Measurements from ENCODE around the gene C2orf80. TPM values are rescaled to one million over a fixed set of nuclear protein-coding genes. Genes with fewer than 3 reads are reported as not detected.

C2orf80 gene
- total RNA-seq, 1 donor from 2014 or later, result not detected

DNA sequence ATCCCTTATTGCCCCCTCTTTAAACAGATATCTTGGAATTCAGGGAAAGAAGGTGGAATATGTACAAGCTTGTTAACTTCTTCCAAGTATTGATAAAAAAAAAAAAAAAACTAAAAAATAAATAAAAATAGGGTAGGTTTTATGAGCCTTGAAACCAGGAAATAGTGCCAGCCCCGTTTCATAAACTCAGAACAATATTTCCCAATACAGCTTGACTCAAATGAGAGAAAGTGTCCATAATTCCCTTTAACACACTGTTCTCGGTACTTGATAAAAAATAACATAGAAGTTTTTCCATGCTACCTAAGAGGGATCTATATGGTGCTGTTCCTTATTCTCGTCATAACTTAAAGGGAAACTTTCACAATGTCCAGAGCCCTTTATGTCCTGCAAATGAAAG lies 17.9 kb upstream of the C2orf80 start:
- no peak overlapping the region for H3K4me3 Mint-ChIP-seq (ENCODE audit: unreplicated experiment)
- no peaks in the 10 kb centered on the region for H3K4me1 Mint-ChIP-seq (ENCODE audit: unreplicated experiment)
- H3K27ac Mint-ChIP-seq (ENCODE audit: unreplicated experiment), result no peak overlapping the region
- TF ChIP-seq, protein P1, sequence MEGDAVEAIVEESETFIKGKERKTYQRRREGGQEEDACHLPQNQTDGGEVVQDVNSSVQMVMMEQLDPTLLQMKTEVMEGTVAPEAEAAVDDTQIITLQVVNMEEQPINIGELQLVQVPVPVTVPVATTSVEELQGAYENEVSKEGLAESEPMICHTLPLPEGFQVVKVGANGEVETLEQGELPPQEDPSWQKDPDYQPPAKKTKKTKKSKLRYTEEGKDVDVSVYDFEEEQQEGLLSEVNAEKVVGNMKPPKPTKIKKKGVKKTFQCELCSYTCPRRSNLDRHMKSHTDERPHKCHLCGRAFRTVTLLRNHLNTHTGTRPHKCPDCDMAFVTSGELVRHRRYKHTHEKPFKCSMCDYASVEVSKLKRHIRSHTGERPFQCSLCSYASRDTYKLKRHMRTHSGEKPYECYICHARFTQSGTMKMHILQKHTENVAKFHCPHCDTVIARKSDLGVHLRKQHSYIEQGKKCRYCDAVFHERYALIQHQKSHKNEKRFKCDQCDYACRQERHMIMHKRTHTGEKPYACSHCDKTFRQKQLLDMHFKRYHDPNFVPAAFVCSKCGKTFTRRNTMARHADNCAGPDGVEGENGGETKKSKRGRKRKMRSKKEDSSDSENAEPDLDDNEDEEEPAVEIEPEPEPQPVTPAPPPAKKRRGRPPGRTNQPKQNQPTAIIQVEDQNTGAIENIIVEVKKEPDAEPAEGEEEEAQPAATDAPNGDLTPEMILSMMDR (IDR thresholded peaks at IDR 0.05), result no peak
- no peak for DNase-seq (ENCODE audit: extremely low spot score, unreplicated experiment)
- no peaks in the 10 kb centered on the region for H3K9me3 Mint-ChIP-seq (ENCODE audit: unreplicated experiment)
- no peaks in the 10 kb centered on the region for H3K36me3 Mint-ChIP-seq (ENCODE audit: unreplicated experiment)
- H3K27me3 Mint-ChIP-seq (ENCODE audit: unreplicated experiment), result peaks cover 9% of the 10 kb centered on the region

DNA sequence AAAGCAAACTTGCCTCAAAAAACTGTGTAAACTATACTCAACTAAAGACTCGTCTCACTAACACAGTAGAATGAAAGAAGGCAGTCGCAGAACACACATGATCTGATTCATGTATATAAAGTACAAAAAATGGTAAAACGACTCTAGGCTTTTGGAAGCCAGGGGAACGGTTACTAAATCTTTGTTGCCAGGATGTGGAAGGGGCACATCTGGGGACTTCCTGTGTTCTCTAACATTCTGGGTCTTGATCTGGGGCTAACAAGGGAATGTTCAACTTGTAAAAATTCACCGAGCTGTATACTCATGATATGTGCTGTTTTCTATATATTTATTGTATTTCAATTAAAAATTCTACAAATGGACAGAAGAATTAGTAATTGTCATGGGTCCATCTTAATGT lies 14.3 kb upstream of the C2orf80 start:
- TF ChIP-seq, protein P1 (IDR thresholded peaks at IDR 0.05), result no peak
- Mint-ChIP-seq H3K27me3 (ENCODE audit: unreplicated experiment) (peaks cover 6% of the 10 kb centered on the region), H3K27ac (ENCODE audit: unreplicated experiment) (no peak overlapping the region), H3K4me1 (ENCODE audit: unreplicated experiment) (no peaks in the 10 kb centered on the region), H3K36me3 (ENCODE audit: unreplicated experiment) (no peaks in the 10 kb centered on the region), H3K9me3 (ENCODE audit: unreplicated experiment) (no peaks in the 10 kb centered on the region), H3K4me3 (ENCODE audit: unreplicated experiment) (no peak overlapping the region)
- no peak for DNase-seq (ENCODE audit: extremely low spot score, unreplicated experiment)

DNA sequence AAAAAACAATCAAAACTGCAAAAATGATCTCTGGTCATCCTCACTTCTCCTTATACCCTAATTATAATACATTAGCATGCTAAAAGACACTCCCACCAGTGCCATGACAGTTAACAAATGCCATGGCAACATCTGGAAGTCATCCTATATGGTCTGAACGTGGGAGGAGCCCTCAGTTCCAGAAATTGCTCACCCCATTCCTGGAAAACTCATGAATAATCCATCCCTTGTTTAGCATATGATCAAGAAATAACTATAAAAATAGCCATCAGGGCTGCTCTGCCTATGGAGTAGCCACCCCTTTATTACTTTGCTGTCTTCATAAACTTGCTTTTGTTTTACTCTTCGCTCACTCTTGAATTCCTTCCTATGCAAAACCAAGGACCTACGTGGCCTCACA lies 5.7 kb upstream of the C2orf80 start:
- DNase-seq (ENCODE audit: extremely low spot score, unreplicated experiment), result no peak
- H3K4me1 Mint-ChIP-seq (ENCODE audit: unreplicated experiment), result no peaks in the 10 kb centered on the region
- no peaks in the 10 kb centered on the region for H3K36me3 Mint-ChIP-seq (ENCODE audit: unreplicated experiment)
- TF ChIP-seq, protein P1 (IDR thresholded peaks at IDR 0.05), result no peak
- H3K27me3 Mint-ChIP-seq (ENCODE audit: unreplicated experiment), result no peaks in the 10 kb centered on the region
- no peak overlapping the region for H3K27ac Mint-ChIP-seq (ENCODE audit: unreplicated experiment)
- no peaks in the 10 kb centered on the region for H3K9me3 Mint-ChIP-seq (ENCODE audit: unreplicated experiment)
- H3K4me3 Mint-ChIP-seq (ENCODE audit: unreplicated experiment), result no peak overlapping the region

DNA sequence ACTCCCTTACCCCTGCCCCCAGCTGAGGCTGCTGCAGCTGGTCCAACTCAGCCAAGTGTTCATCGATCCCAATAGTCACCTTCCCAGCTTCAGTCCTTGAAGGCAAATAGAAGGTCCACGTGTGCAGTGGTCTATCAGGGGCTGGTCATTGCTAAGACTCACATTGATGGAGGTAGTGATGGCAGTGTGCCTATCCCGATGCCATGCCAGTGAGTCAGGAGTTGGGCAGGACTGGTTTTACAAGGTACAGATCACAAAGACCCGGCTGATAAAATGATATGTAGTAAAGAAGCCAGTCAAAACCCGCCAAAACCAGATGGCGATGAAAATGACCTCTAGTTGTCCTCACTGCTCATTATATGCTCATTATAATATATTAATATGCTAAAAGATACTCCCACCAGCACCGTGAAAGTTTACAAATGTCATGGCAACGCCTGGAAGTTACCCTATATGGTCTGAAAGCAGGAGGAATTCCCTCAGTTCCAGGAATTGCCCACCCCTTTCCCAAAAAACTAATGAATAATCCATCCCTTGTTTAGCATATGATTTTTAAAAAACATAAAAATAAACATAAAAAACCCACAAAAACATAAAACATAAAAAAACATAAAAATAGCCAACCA lies 2.9 kb upstream of the C2orf80 start:
- Mint-ChIP-seq H3K36me3 (ENCODE audit: unreplicated experiment) (no peaks in the 10 kb centered on the region), H3K27me3 (ENCODE audit: unreplicated experiment) (no peaks in the 10 kb centered on the region), H3K4me1 (ENCODE audit: unreplicated experiment) (no peaks in the 10 kb centered on the region), H3K27ac (ENCODE audit: unreplicated experiment) (no peak overlapping the region), H3K4me3 (ENCODE audit: unreplicated experiment) (no peak overlapping the region), H3K9me3 (ENCODE audit: unreplicated experiment) (no peaks in the 10 kb centered on the region)
- no peak for DNase-seq (ENCODE audit: extremely low spot score, unreplicated experiment)
- TF ChIP-seq, protein P1 (IDR thresholded peaks at IDR 0.05), result no peak

DNA sequence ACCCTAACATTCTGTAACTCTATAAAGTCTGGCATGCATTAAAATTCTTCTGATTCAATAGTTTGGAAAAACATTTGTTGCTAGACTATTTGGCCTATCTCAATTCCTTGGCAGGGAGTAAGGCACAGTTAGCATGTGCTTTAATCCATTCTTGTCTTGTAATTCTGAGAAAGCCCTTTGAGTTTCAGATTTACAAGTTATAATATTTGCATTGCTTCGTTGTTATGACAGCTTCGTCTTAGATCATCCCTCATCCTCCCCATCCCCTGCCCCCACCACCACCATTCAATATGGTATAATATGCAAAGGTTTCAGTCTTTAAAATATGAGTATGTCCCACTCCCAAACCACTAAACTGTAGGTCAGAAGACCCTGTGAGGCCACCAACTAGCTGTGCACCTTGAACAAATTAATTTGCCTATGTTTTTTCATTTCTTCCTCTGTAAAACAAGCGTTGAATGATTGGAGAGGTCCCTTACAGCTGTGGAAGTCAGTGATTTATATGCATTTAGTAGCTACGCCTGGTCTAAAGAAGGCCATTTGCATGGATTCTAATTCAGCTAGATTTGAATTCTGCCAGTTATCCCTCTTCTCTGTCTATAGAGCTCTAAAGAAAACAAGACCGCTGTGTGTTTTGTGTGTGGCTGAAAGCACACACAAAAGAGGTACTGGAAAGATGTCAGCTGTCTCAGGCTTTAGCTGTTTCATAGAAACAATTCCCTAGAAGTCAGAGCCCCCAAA lies 591 bp downstream of the C2orf80 start:
- Mint-ChIP-seq H3K27ac (ENCODE audit: unreplicated experiment) (no peak overlapping the region), H3K4me3 (ENCODE audit: unreplicated experiment) (no peak overlapping the region), H3K27me3 (ENCODE audit: unreplicated experiment) (peaks cover 21% of the 10 kb centered on the region), H3K36me3 (ENCODE audit: unreplicated experiment) (no peaks in the 10 kb centered on the region), H3K4me1 (ENCODE audit: unreplicated experiment) (no peaks in the 10 kb centered on the region), H3K9me3 (ENCODE audit: unreplicated experiment) (no peaks in the 10 kb centered on the region)
- TF ChIP-seq, protein P1 (IDR thresholded peaks at IDR 0.05), result no peak
- no peak for DNase-seq (ENCODE audit: extremely low spot score, unreplicated experiment)

Data from osteocyte (in vitro differentiated cells).